HepG2 (cell line): ENCODE results near the gene ARCN1.

ENCODE experiments used
- CTCF ChIP-seq: sonication (generic); formaldehyde crosslinking; IDR thresholded peaks from 2 replicates; pipeline ENCODE4 v1.5.0; 2020; ENCODE audit warnings: mild to moderate bottlenecking, missing genetic modification reagents, moderate library complexity
- FOXC1 ChIP-seq: sonication (generic); formaldehyde crosslinking; IDR thresholded peaks from 2 replicates; pipeline ENCODE4 v1.8.0; 2022; ENCODE audit warnings: mild to moderate bottlenecking, missing genetic modification reagents, borderline replicate concordance
- HMG20A ChIP-seq: IDR thresholded peaks from 2 replicates; pipeline ENCODE4 v1.6.1; 2016; ENCODE audit warnings: borderline replicate concordance
- HNRNPLL ChIP-seq: fragments of 200-400 bp; formaldehyde crosslinking; IDR thresholded peaks from 2 replicates; pipeline ENCODE4 v1.6.1; 2017; ENCODE audit warnings: mild to moderate bottlenecking, low read depth, low read length; ENCODE audit not compliant: poor library complexity, severe bottlenecking
- KAT7 ChIP-seq: IDR thresholded peaks from 2 replicates; pipeline ENCODE4 v1.6.1; 2018; ENCODE audit warnings: borderline replicate concordance, missing compliant biosample characterization
- PAXIP1 ChIP-seq: sonication (generic); formaldehyde crosslinking; conservative IDR thresholded peaks from 2 replicates; pipeline ENCODE4 v1.4.0; 2020; ENCODE audit warnings: mild to moderate bottlenecking, missing genetic modification reagents, moderate library complexity
- PBX3 ChIP-seq: sonication (generic); formaldehyde crosslinking; IDR thresholded peaks from 2 replicates; pipeline ENCODE4 v1.8.1; 2023; ENCODE audit warnings: missing genetic modification reagents, inconsistent platforms, borderline replicate concordance
- POLR2A ChIP-seq, 2 experiments: IDR thresholded peaks; 2 replicates each; pipeline ENCODE4 v1.6.1; 2011; ENCODE audit warnings: low read depth in 2 of 2, low read length in 2 of 2, mild to moderate bottlenecking in 1 of 2, moderate library complexity in 1 of 2; ENCODE audit not compliant: insufficient read depth in 1 of 2
- TIGD3 ChIP-seq: sonication (generic); formaldehyde crosslinking; IDR thresholded peaks from 2 replicates; pipeline ENCODE4 v1.5.1; 2020; ENCODE audit warnings: mild to moderate bottlenecking, missing genetic modification reagents, borderline replicate concordance
- USF2 ChIP-seq, 2 experiments: sonication (generic) in 1 of 2; formaldehyde crosslinking in 1 of 2; IDR thresholded peaks; 2 replicates each; pipeline versions ENCODE4 v1.5.1 to v1.6.1; 2011 to 2020; ENCODE audit warnings: borderline replicate concordance in 1 of 2, low read depth in 1 of 2, low read length in 1 of 2, mild to moderate bottlenecking in 1 of 2, missing genetic modification reagents in 1 of 2, moderate library complexity in 1 of 2
- ZBTB46 ChIP-seq: sonication (generic); formaldehyde crosslinking; IDR thresholded peaks from 2 replicates; pipeline ENCODE4 v1.4.0; 2020; ENCODE audit warnings: mild to moderate bottlenecking, missing genetic modification reagents, borderline replicate concordance
- ZFP62 ChIP-seq: sonication (generic); formaldehyde crosslinking; IDR thresholded peaks from 2 replicates; pipeline ENCODE4 v1.4.0; 2020; ENCODE audit warnings: missing genetic modification reagents
- ZNF205 ChIP-seq: IDR thresholded peaks from 2 replicates; pipeline ENCODE4 v1.6.1; 2018; ENCODE audit warnings: missing biosample characterization, missing genetic modification reagents
- ZNF782 ChIP-seq: sonication (generic); formaldehyde crosslinking; IDR thresholded peaks from 2 replicates; pipeline ENCODE4 v1.4.0; 2020; ENCODE audit warnings: missing genetic modification reagents, mild to moderate bottlenecking, borderline replicate concordance

GRCh38 chr11:118643995-118644345 is 71.8 kb downstream of the ARCN1 start:
- TF ChIP-seq ZFP62 (CRISPR knock-in tag) = no peak
- no peak for TF ChIP-seq HNRNPLL
- TF ChIP-seq PAXIP1 = no peak
- TF ChIP-seq POLR2A (IDR thresholded peaks at IDR 0.05; ENCODE audit: insufficient read depth in 1 of 2, low read depth in 2 of 2, low read length in 2 of 2) = no peak
- no peak for TF ChIP-seq TIGD3
- no peak for TF ChIP-seq ZNF205
- no peak for TF ChIP-seq FOXC1 (CRISPR knock-in tag)
- no peak for TF ChIP-seq CTCF (CRISPR knock-in tag)
- TF ChIP-seq KAT7 (CRISPR knock-in tag) = no peak
- TF ChIP-seq PBX3 (CRISPR knock-in tag) = no peak
- no peak for TF ChIP-seq USF2 (IDR thresholded peaks at IDR 0.05; ENCODE audit: low read depth, low read length)
- no peak for TF ChIP-seq USF2 (CRISPR knock-in tag; IDR thresholded peaks at IDR 0.05; ENCODE audit: borderline replicate concordance)
- no peak for TF ChIP-seq ZBTB46 (CRISPR knock-in tag)
- TF ChIP-seq HMG20A (CRISPR knock-in tag) = no peak
- no peak for TF ChIP-seq ZNF782 (CRISPR knock-in tag)
